GM12872 (cell line): ENCODE measurements around the gene TMC1.

ENCODE experiments used
- CTCF ChIP-seq: IDR thresholded peaks from 3 replicates; pipeline ENCODE4 v1.5.1; 2011; ENCODE audit warnings: low read depth, mild to moderate bottlenecking, low read length, moderate library complexity; ENCODE audit not compliant: insufficient read depth

TMC1 gene

GRCh38 chr9:72506615-72507014 is 14.8 kb upstream of the TMC1 start:
- TF ChIP-seq CTCF = no peak

- TF ChIP-seq CTCF = no peak
Measured at GRCh38 chr9:72509053-72509452, 12.4 kb upstream of the TMC1 start.

GRCh38 chr9:72509635-72510034 is 11.8 kb upstream of the TMC1 start:
- TF ChIP-seq CTCF = no peak

DNA sequence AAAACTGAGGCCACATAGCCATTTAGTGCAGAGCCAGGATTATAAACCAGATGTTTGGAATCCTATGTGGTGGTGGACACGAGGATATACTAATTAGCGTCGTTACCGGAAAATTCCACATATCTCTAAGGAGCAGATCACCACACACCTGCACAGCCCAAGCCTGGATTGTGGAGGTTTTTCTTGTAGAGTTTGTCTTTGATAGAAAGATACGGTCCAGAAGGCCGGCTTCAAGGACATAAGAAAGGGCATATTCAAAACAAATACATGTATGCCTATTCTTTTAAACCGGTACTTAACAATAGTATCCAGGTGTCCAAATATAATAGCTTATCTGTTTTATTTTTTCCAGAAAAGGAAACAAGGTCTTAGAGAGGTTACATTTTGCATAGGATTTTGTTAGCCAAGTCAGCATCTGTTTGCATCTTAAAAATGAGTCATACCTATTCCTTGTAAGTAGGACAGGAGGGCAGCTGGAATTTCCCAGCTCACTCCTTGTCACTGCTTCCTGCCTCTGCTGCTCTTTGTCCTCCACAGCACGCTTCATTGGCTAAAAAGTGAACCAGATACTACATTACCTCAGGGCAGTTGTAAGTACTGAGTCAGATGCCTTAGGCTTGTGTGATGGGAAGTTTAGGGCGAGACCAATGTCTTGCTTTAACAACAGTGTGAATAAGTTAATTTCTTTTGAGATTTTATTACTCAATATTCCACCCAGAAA is 3.6 kb downstream of the TMC1 start:
- no peak for TF ChIP-seq CTCF

DNA sequence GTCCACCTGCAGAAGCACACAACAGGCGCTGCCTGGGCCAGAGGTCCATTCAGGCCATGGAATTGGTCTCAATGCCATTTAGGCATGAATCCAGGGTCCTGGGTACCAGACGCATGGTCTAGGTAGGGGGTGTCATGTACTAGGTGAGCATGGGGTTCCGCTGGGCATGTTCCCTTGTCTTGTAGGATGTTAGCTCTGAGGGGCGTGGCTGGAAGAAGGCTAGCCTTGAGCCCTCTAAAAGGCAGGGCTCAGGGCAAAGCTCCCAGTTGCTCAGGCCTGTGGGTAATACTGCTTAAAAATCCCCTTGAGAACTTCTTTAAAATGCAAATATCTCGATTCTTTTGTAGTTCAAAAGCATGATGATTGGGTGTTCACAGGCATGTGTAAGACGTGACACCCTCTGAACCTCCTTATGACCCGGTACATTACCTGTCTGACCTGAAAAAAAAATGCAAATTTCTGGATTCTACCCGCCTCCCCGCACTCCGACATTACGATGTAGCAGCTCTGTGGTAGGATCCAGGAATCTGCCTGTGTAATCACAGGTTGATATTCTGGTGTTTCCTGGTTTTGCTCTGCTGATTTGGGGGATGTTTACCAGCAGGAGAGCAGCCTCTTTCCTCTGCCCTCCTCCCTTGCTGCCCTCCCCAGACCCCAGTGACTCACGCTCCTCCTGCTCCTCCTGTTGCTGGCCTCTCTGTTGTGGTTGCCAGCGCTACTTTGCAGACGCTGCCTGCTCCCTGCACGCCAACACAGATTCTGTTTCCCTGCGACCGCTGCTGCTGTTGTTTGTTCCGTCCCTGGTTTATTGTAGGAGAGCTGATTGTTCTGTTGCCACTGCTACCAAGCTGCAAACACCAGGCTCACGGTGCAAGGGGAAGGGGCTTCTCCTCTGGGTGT is 5.7 kb downstream of the TMC1 start:
- TF ChIP-seq CTCF = no peak

DNA sequence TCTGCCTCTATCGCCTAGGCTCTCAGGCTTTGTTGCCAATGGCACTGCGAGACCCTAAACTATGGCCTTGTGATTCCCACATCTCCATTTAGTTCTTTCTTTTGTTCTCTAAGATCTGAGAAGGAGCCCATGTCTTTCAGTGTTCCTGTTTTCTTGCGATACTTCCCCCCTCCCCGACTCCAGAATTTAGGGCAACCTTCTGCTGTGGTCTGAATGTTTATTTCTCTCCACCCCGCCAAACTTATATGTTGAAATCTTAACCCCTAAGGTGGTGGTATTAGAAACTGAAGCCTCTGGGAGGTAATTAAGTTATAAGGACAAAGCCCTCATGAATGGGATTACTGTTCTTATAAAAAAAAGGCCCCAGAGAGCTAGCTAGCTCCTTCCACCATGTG is 6.4 kb downstream of the TMC1 start:
- no peak for TF ChIP-seq CTCF

- no peak for TF ChIP-seq CTCF
Measured at GRCh38 chr9:72529531-72529930, 8.1 kb downstream of the TMC1 start.
